Stimulated activated CD4-positive, alpha-beta T cell treated with anti-CD3 and anti-CD28 coated beads, Interleukin-2, amount 100 ng/mL, for 48 hours (primary cell): ENCODE data around the gene NAB2.
"Not testable (repeated sequence)": the region's sequence is repeated elsewhere in the genome, so short reads cannot be mapped to it uniquely, and the experiment has no call there.

Source experiments
- DNase-seq, 2 donors: peaks; one replicate each; pipeline ENCODE4 v3.0.0-alpha.2; 2020

Gene NAB2, protein sequence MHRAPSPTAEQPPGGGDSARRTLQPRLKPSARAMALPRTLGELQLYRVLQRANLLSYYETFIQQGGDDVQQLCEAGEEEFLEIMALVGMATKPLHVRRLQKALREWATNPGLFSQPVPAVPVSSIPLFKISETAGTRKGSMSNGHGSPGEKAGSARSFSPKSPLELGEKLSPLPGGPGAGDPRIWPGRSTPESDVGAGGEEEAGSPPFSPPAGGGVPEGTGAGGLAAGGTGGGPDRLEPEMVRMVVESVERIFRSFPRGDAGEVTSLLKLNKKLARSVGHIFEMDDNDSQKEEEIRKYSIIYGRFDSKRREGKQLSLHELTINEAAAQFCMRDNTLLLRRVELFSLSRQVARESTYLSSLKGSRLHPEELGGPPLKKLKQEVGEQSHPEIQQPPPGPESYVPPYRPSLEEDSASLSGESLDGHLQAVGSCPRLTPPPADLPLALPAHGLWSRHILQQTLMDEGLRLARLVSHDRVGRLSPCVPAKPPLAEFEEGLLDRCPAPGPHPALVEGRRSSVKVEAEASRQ

DNA sequence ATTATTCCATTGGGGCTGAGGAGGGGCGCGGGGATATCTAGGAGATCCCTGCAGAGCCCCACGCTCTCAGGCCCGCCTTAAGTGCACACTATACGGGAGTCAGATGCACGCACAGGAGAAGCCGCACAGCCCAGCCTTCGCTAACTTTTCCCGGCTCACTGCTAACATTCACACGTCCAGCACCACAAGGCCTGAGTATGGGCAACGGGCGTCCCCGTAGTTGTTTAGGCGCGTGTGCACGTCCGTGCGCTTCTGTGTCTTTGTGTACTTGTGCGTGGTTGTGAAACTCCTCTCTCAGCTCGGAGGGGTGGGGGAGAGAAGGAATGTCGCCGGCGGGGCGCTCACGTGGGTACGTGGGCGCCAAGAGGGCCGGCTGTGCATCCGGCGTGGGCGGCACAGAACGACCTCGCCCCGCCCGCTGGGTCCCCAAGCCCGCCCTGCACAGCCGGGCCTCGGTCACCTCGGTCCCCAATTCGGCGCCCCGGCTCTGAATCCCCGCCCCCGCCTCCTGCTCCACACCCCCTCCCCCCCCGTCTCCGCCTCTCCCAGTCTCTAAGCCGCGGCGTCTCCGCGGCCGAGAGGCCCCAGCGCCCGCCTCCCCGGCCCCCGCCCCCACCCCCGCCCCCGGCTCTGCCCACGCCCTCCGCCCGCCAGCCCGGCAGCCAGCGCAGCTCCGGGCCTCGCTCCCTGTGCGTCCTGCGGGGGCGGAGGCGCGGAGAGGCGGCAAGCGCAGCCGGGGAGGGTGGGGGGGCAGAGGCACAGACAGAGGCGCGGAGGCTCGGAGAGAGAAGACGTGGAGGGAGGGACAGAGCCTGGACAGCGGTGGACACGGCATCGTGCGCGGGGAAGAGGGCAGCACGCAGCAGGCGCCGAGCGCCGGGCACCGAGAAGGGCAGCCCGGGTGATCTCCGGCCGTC, at the start of gene NAB2:
Gene NAB2 (plus strand): TSS at position 761 of the 917 bp plus-strand sequence. CDS start 158 bp downstream, outside the sequence.
- DNase-seq = peak; percentile 76 to 81

- no peak for DNase-seq
These were observed 48.7 kb upstream of the NAB2 start for GRCh38 chr12:57040211-57040610.

GRCh38 chr12:57040750-57041149, 48.2 kb upstream of the NAB2 start:
- no peak for DNase-seq

DNA sequence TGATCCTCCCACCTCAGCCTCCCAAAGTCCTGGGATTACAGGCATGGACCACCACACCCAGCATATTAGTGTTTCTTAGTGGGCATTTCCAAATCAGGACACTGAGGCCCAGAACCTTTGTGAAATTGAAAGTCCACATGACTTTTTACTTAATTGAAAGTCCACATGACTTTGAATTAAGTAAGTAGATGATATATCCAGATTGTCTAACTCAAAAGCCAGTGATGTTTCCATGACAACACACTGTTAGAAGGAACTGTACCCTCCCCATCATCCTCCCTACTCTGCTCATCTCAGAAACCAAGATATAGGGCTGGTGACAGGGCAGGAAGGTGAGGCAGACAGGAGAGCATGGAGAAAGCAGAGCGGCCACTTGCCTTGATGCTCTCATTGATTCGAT, 46.2 kb upstream of the NAB2 start:
- DNase-seq = no peak

DNA sequence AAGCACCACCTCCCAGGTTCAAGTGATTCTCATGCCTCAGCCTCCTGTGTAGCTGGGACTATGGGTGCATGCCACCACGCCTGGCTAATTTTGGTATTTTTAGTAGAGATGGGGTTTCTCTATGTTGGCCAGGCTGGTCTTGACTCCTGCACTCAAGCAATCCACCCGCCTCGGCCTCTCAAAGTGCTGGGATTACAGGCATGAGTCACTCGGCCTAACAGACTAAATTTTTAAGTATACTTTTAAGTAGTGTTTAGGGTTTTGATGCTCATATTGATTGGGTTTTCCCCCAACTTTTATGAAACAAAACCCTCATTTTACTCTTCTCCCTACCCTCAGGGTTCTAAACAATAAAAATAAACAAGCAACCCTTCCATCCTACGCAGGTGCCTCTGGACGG, 44.4 kb upstream of the NAB2 start:
- no peak for DNase-seq

- no peak for DNase-seq
These were observed 44.0 kb upstream of the NAB2 start for GRCh38 chr12:57044889-57045288.

DNA sequence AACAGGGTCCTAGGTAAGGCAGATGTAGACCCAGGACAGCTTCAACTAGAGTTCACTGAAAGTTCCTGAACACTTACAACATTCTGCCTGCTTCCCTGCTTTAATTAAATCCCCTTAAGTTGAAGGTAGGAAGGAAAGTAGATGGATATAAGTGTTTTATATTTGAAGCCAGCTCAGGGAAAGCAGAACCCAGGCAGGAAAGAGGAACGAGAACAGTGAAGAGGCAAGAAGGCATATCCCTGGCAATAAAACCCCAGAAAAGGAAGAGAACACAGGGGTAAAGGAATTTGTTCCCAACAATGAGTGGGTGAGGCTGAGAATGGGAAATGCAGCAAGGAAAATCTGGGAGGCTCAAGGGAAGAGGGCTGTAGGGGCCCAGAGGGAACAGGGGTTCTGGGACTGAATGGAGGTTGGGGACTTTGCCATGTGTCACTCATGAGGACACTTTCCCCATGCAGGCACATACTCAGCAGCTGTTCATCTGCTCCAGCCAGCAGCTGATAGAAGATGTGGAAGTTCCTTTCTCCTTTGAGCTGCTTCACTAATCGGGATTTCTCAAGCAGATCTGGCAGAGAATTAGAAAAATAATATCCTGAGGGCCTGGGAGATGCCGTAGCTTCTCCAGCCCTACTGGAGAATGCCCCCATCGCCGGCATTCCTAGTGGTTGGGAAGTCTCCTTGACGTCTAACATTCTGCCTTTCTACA, 42.7 kb upstream of the NAB2 start:
- no peak for DNase-seq

DNA sequence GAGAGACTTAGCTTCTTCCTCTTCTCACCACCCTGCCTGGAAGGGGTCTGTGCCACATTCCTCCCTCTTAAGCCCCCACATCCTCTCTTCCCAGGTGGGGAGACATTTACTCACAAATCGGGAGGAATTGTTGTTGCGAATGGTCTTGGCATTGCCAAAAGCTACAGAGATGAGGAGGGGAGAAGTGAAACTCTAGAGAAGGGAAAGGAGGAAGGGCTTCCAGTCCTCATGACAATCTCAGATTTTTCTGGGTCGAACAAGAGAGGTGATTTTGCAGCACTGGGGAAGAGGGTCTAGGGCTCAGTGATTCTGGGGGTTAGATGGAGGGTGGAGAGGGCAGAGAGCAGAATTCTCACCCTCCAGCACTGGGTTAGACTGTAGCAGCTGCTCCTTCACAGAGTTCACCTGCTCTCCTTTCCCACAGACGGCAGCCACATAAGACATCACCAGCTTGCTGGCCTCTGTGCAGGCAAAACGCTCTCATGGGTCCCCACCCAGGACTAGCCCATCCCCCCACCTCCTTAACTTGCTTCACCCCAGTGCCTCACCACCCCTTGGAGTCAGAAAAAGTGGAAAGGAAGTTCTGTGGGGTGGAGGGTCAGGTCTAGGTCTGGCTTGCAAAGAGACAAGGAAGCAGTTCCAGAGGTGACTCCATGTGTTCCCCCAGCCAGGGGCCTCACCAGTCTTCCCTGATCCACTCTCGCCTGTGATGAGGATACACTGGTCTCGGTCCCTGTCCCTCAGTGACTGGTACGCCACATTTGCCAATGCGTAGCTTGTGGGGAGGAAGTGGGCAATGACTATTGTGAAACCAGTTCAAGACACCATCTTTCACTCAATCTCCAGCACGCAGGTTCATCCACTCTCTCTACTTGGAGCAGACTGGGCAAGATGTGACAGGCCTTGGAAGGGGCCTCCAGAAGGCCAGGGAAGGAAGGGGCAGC, 41.7 kb upstream of the NAB2 start:
- DNase-seq = peak; percentile 40 to 53

GRCh38 chr12:57047981-57048380, 40.9 kb upstream of the NAB2 start:
- DNase-seq = no peak

GRCh38 chr12:57048423-57049118, 40.3 kb upstream of the NAB2 start:
- DNase-seq = no peak

DNA sequence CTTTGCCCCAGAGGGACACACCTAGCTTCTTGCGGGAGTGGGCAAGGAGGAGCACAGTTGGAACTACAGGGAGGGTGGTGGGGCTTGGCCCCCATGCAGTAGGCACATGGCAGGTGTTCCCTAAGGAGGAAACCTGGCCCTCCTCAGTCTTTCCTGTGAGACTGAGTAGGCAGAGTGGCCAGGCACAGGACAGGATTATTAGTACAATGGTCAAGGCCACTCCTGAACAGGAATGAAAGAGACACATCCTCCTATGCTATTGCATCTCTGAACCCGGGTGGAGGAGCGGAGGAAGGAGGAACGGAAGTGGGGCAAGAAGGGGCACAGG, 39.8 kb upstream of the NAB2 start:
- no peak for DNase-seq

- DNase-seq = no peak
These were observed 39.0 kb upstream of the NAB2 start, which contains the start of gene MYO1A for GRCh38 chr12:57049890-57050289. Gene MYO1A (minus strand): TSS chr12:57050129. CDS start chr12:57048323, 1,806 bp downstream.

- no peak for DNase-seq
These were observed 37.9 kb upstream of the NAB2 start for GRCh38 chr12:57051011-57051410.

DNA sequence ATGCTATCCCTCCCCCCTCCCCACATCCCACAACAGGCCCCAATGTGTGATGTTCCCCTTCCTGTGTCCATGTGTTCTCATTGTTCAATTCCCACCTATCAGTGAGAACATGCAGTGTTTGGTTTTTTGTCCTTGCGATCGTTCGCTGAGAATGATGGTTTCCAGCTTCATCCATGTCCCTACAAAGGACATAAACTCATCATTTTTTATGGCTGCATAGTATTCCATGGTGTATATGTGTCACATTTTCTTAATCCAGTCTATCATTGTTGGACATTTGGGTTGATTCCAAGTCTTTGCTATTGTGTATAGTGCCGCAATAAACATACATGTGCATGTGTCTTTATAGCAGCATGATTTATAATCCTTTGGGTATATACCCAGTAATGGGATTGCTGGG, 35.8 kb upstream of the NAB2 start:
- not testable (repeated sequence) for DNase-seq

DNA sequence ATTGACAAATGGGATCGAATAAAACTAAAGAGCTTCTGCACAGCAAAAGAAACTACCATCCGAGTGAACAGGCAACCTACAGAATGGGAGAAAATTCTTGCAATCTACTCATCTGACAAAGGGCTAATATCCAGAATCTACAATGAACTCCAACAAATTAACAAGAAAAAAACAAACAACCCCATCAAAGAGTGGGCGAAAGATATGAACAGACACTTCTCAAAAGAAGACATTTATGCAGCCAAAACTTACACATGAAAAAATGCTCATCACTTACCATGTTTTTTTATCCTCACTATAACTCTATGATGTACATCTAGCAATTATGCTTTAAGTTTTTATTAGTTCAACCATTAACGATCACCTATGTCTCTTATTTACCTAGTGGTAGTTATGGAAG, 35.0 kb upstream of the NAB2 start:
- not testable (repeated sequence) for DNase-seq

DNA sequence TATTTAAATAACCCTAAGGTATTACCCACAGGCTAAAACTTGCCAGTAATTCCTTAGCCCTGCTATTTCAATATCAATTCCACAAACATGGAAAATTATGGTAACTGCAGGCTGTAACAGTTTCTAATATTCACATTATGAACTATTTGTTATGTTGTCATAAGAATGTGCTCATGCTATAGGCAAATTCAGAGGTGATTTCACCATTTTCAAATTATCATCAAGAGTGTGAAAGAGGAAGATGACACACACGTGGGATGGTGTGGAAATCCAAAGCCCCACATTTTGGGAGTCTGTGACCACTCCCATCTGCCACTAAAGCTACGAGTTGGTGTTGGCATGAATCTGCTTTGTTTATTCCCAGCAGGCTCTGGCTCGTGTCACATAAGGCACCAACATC, 33.1 kb upstream of the NAB2 start:
- no peak for DNase-seq

GRCh38 chr12:57057067-57057751, 31.7 kb upstream of the NAB2 start:
- DNase-seq = no peak

- DNase-seq = no peak
These were observed 30.5 kb upstream of the NAB2 start for GRCh38 chr12:57058454-57058853.

DNA sequence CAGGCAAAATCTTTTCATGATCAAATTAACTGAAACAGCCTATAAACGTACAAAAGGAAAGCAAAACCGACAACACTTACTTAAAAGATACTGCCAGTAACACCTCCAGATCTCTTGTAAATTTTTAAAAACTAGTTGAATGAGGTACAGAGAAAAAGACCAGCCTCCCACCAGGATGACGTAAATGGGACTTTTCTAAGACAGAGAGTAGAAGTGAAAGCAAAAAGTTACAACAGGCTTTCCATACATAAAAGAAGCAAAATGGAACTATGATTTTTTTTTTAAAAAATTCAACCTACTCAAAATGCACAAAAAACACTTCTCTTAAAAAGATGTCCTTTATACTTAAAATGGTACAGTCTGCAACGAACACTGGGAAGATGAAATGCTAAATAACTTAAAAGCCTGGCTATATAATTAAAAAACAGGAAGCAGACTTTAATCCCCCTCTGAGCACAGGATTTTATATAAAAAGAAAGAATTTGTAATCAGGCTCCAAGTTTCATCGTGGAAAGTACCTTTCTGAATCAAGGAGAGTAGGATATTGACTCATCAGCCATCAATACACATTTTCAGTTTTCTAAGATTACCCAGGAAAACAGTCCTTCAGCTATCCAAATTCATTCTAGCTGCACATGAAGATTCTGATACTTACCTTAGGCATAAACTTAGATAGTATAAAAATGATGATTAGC, 24.8 kb upstream of the NAB2 start:
- DNase-seq = peak; percentile 25 to 34

DNA sequence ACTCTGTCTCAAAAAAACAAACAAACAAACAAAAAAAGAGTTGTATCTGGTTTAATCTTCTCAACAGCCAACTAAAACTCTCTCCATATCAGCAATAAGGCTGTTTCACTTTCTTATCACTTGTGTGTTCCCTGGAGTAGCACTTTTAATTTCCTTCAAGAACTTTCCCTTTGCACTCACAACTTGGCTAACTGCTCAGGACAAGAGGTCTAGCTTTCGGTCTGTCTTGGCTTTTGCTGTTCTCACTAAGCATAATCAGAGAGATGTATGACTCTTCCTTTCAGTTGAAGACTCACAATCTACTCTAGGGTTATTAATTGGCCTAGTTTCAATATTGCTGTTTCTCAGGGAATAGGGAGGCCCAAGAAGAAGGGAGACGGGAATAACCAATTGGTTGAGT, 22.7 kb upstream of the NAB2 start:
- DNase-seq = no peak
